Testis (tissue), 2 donors: ENCODE results near the gene HOXA10.

Source experiments
- CTCF ChIP-seq, 3 experiments: fragments of 450-650 bp in 2 of 3; fragments of 200-600 bp in 1 of 3; sonication (generic) in 1 of 3; IDR thresholded peaks; one replicate each; pipeline ENCODE4 v1.5.1; 2016 to 2019; ENCODE audit warnings: antibody characterized with exemption in 3 of 3, mild to moderate bottlenecking in 2 of 3, moderate library complexity in 1 of 3
- POLR2A ChIP-seq: fragments of 450-650 bp; IDR thresholded peaks from one replicate; pipeline ENCODE4 v1.6.1; 2017; ENCODE audit warnings: antibody characterized with exemption, mild to moderate bottlenecking, moderate library complexity

DNA sequence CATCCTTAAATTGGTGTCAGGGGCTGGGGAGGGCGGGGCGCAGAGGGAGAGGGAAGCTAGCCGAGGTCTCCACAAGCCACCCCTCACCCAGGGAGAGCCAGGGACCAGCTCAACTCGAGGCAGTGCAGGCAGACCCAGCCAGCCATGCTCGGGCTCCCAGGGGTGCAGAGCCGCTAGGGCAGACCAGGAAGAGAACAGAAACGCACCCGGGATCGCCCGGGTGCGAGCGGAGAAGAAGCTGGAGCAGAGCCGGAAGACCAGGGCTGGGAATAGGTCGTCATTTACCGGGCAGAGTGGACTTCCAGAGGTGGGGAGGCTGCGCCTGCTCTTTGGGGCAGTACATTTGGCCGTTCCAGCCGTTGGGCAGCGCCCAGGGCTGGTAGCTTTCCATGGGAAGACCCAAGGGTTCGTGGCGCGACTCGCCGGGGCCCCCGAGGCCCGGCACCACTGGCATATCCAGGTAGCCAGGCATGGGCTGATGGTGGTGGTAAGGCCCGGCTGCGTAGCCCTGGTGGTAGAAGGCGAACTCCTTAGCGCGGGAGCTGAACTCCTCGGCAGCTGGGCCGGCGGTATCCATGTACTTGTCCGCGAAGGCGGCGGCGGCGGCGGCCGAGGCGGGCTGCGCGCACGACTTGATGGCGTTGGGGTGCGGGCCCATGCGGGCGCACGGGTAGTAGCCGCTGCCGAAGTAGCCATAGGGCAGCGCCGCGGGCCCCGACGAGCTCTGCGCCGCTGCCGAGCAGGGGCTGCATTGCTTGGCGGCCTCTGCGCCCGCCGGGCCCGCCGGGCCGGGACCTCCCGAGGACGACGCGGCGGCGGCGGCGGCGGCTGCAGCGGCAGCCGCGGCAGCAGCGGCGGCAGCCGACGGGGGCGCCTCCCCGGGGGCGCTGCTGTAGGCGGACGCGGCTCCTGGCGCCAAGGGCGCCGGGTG lies 25.0 kb upstream of the HOXA10 start:
- TF ChIP-seq POLR2A = no peak
- no peak for TF ChIP-seq CTCF (IDR thresholded peaks at IDR 0.05)
